GM19455 (cell line): ENCODE data around the gene SP100.

Experiments used
- ATAC-seq: cut with Tn5 transposase; IDR thresholded peaks from one replicate; pipeline ENCODE4 v1.9.1; 2021; ENCODE audit not compliant: unreplicated experiment

SP100 gene

DNA sequence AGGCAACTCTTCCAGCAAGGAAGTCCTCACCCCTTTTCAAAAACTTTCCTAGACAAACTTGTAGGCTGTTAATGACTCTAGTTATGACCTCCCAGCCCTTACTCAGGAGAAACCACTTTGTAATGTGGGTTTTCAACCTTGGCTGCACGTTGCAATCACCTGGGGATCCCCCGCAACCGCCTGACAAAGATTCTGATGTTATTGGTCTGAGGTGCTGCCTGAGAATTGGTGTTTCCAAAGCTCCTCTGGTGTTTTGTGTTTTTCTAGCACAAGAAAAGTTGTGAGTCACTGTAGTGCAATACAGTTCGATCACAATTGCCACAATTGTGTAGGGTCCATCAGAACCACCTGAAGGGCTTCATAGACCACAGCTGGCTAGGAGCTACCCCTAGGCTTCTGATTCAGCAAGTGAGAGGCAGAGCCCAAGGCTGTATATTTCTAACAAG, 121.6 kb downstream of the SP100 start:
- no peak for ATAC-seq

DNA sequence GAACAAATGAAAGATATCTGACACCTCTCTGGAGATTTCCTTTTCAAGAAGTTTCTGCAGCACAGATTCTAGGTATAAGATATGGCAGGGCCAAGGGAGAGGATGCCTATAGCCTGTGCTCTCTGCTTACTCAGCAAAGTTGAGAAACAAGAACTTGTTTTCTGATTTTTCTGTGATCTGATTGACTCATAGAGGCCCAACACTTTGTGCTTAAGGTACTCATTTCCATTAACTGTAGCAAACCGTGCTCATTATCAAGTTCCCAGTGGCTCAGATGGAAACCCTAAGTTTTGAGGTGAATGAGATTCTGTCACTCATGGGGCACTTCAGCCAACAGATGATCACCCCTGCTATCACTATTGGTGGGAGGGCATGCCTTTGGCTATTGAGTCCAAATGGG, 124.3 kb downstream of the SP100 start:
- no peak for ATAC-seq

DNA sequence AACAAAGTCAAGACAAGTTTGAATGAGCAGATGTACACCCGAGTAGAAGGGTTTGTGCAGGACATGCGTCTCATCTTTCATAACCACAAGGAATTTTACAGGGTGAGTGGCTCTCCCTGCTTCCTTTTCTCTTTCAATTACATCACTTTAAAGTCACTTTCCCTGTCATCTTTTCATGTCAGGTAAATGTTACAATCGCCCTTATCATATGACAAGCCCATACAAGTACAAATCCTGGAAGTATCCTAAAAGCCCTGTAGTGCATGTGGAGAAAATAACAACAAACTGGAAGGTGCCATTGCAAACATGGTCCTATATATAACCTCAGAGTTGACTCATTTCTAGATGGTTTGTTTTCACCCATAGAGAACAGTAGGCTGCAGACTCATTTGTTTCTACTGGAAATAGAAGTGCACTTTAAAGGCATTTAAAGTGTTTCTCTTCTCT, 126.0 kb downstream of the SP100 start:
- ATAC-seq = peak; percentile 70

DNA sequence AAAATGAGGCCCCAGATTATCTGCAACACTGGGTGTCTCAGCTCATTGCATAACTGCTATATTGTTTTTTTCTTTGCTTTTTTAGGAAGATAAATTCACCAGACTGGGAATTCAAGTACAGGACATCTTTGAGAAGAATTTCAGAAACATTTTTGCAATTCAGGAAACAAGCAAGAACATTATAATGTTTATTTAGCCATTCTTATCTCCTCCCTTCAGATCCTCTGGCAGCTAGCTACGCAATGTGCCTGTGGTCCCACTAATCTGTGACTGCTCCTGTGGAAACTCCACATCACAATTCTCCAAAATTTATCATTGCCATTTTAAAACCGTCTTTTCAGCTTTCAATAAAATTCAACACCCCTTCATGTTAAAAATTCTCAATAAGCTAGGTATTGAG, 126.8 kb downstream of the SP100 start:
- ATAC-seq = no peak

DNA sequence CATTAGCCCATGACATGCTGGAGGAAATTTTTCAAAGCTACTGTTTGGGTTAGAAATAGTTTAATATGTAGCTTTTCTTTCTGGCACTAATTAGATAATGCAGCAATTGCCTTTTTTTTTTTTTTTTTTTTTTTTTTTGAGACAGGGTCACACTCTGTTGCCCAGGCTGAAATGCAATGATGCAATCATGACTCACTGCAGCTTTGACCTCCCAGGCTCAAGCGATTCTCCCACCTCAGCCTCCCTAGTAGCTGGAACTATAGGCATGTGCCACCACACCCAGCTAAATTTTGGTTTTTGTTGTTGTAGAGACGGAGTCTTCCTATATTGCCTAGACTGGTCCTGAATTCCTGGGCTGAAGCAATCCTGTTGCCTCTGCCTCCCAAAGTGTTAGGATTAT, 136.2 kb downstream of the SP100 start:
- ATAC-seq = no peak

DNA sequence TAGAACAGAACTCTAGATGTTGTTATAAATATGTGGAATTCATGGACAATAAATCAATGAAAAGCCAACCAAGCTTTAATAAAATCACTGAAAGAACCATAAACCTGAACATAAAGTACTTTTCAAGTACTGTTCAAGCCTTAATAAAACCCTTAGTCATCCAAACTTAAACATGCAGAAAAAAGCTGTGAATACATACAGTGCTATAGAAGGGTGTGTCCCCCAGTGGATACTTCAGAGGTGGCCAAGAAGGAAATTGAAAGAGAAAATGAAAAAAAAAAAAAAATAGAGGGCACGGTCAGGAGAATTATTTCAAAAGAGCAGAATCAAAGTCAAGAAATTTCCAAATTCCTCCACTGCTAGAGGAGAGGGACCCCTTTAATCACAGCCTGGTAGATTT, 141.1 kb downstream of the SP100 start:
- no peak for ATAC-seq

DNA sequence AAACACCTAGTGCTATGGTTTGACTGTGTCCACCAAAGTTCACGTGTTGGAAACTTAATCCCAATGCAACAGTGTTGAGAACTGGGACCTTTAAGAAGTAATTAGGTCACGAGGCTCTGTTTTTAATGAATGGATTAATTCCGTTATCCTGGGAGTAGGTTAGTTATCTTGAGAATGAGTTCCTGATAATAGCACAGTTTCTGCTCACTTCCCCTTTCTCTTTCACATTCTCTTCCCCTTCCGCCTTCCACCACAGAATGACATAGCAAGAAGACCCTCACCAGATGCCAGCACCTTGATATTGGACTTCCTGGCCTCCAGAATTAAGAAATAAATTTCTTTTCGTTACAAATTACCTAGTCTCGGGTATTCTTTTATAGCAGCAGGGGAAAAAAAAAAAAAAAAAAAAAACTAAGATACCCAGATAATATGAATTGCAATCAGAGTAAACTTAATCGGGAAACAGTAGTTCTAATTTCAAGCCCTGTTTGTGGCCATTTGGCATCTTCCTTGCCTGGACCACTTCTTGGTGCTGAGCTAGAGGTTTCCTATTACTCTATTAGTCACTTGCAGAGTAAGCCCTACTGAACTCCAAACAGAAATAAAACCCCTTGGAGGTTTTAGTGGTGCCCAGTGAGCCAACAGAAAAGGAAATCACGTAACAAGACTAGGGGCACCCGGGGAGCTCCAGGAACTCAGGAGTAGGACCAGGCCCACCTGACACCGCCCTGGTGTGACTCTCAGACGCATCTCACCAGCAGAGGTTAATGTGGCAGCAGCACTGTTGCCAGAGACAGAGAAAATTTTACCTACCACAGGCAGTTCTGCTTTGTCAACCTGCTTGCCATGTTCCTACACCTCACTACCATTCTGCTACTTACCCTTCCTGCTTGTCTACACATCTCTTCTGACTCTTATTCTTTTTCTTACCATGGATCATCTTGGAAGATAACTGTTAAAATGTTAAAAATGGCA, 149.1 kb downstream of the SP100 start:
- ATAC-seq = no peak

DNA sequence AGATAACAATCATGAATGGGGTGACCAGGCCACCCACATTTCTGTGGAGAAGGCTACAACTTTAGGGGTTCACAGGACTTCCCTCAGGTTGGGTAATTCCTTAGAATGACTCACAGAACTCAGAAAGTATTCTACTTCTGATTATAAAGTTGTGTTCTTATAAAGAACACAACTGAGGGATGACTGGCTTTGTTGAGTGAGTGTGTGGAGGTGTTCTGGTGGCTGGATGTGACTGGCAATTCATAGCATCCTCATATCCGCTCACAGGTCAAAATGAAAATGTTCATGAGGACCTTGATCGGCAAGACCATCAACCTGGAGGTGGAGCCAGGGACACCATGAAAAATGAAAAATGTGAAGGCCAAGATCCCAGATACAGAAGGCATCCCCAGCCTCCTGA, 153.3 kb downstream of the SP100 start:
- ATAC-seq = no peak

DNA sequence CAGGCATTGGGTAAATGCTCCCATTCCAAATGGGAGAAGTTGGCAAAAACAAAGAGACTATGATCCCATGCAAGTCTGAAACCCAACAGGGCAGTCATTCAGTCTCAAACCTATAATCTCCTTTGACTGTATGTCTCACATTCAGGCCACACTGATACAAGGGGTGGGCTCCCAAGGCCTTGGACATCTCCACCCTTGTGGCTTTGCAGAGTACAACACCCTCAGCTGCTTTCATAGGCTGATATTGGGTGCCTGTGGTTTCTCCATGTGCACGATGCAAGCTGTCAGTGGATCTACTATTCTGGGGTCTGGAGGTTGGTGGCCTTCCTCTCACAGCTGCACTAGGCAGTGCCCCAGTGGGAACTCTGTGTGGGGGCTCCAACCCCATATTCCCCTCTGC, 155.0 kb downstream of the SP100 start:
- ATAC-seq = no peak

DNA sequence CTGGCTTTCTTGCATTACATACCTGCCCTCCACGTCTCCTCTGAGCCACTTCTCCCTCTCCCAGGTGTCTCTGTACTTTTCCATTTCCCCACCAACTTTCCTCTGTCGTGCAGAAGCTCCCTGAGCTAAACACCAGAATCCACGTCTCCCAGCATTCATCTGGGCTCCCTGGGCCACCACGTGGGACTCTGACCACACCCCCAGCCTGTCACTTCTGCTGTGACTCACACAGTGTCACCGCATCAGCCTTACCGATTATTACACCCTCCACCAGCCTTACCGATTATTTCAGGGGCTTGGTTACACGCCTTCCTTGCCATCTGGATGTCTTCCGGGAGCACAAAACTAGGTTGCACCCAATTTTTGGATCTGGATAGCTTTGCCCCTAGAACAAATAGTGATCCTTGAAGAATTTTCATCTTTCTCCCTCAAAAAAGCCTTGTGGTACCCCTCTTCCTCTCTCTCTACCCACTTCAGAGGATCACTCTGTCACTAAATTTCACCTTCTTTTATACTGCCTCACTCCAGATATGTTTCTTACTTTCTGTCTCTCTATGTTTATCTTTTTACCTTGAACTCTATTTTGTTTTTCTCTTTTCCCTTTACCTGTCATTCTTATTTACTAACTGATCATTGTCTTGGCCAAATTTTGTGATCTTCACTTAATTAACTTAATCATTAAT, 159.8 kb downstream of the SP100 start:
- no peak for ATAC-seq

DNA sequence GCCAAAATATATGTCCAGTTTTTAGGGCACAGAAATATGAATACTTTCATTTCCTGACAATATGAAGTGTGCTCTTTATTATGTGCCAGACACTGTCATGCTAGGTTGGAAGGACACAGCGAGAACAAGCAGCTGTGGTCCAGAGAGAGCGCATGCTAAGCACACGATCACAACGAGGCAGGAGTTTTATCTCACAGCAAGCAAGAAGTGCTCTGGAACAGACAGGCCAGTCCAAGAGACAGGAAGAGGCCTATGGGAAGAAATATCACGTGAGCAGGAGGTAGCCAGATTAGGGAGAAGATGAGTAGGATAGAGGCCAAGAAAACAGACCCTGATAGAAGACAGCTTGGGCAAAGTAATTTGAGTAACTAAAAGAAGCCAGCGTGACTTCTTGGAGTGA, 161.1 kb downstream of the SP100 start:
- no peak for ATAC-seq

DNA sequence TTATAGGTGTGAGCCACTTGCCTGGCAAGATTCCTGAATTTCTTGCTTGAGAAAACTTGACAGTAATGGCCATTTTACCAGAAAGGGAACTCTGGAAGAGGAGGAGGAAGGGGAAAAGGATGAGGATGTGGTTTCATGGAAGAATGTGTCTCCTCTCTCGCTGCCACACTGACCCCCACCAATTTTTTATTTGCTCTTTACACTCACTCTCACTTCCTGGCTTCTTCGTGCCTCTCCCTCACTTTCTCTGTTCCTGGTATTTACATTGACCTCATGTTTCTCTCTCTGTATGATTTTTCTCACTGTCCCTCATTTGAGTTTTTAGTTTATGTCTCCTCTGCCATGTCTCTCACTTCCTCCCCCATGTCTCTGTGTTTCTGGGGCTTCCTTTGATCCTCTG, 162.1 kb downstream of the SP100 start:
- ATAC-seq = no peak

DNA sequence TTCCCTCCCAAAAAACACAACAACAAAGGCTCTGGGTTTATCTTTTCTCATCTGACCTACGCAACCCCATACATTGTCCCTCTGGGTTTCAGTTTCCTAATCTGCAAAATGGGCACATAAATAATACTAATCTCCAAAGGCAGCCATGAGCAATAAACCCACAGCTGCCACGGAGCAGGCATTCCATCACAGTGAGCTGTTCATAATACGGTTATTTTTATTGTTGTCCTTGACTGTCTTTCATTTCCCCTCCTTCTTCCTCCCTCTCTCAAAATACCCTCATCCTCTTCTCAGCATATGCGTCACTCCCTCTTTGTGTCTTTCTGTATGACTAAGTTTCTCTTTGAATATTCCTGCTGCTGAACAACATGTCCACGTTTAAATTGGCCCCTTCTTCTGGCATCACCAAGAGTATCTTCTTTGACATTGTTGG, 166.9 kb downstream of the SP100 start:
- ATAC-seq = peak; percentile 76

DNA sequence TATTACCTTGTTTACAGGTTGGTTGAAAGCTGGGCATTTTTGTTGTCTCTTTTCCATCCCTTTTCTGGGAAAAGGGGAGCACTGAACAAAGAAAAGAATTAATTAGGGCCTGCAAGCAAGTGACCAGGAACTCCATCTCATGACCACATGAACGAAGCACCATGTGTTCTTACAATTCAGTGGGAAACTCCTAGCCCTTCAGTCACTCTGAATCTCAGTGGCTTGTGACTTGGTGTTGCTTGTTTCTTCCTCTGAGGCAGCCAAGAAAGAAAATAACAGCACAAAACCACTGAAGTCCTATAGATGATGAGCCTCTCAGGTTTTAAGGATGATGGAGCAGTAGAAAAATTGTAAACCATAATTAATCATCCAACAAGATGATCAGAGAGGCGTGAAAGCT, 167.6 kb downstream of the SP100 start:
- ATAC-seq = peak; percentile 16

DNA sequence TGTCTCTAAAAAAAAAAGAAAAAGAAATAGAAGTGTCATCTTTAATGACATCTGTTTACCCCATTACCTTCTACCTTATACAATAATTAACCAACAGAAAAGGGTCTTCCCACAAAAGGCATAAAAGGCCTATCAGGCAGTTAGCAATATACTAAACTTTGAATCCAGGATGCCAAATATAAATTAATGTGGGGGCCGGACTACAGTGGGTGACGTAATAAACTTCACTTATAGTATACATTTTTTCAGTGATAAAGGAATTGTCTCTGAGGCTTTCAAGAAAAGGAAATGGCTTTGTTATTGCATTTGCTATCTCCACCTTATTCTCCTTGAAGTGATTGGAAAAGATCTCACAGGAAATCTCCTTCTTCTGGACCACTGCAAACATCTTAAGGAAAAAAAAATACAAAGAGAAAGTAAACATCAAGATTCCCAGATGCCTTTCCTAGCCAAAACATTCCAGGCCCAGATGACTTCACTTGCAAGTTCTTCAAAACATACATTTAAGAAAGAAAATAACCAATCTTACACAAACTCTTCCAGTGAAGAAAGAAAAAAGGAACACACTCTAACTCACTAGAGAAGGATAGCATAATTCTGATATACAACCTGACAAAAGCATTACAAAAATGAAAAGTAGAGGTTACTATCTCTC, 170.5 kb downstream of the SP100 start:
- ATAC-seq = no peak

DNA sequence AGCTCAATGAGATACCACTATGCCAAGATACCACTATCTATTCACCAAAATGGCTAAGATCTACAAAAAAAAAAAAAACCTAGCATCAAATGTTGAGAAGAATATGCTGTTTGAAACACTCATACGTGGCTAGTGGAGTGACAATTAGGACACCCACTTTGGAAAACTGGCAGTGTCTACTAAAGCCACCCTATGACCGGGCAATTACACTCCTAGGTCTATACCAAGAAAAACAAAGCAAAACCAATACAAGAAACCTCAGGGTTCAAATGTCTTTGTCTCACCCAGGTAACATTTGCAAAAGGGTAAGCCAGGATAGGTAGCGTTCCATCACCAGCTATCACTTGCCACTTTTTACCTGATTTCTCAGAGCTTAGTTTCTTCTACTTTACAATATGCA, 173.0 kb downstream of the SP100 start:
- peak; percentile 30 for ATAC-seq

DNA sequence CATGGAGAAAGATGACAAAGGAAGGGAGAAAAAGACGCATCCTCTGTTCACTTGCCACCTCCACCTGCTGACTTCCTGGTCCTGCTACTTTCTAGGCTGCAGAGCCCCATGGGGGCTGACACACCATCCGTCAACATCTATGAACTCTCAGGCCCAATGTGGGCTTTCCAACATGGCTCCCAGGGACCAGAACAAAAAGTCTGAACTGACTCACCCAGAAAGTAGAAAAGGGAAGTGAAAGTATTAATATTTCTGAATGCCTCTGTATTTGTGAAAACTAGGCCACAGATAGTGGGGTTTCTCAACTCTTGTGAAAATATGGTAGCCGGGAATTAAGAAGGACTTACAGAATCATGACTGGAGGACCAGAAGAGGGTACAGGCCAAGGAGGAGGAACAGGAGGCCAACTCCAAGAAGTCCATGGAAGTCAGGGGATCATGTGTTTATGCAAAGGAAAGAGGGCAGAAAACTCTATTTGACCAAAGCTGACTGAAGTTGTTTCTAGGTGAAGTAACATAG, 173.6 kb downstream of the SP100 start:
- ATAC-seq = peak; percentile 93

DNA sequence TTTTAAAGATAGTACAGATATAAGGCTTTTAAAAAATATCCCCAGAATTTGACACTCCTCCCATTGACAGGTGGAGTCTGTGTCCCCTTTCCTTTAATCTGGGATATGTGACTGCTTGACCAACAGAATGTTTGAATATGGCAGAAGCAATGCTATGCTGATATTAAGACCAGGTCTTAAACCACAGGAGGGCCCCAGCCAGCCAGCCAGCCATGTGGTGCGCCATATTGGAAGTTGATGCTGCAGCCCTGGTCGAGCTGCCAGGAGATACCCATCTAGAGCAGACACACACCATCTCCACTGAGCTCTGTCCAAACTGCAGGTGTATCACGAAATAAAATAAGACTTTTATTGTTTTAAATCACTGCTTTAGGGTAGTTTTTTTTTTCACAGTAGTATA, 174.3 kb downstream of the SP100 start:
- ATAC-seq = no peak

DNA sequence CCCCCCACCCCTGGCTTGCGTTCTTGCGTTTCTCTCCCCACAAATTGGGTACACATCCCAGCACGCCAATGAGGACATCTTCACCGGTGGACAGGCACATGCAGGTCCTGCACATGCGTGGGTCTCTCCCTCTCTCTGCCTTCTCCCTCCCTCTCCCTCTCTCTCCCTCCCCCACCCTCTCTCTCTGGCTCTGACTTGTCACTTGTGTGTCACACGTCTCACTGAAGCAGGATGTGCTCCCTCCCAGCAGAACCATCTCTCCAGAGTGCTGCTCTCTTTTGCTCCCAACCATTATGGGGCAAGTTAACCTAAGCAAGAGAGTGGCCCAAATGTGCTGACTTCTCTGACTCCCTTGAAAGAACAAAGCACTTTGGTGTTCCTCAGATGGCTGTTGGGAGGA, 175.8 kb downstream of the SP100 start:
- no peak for ATAC-seq

DNA sequence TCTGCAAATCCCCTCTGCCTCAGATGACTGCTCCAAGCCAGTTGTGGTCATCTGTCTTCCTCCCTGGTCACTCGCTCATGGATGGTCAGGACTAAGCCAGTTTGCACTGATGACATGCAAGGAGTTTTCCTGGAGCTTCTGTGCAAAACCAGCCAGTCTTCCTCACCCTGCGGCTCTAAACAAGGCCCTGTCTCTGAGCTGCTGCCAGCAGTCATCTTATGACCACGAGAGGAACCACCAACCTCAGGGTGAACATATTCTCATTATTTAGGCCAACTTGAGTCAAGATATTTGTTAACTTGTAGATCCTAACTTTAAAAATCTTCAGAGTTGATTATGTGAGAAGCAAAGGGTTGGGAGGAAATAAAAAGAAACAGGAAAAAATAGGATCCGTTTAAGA, 176.8 kb downstream of the SP100 start:
- no peak for ATAC-seq
